ENCODE measurements around the gene CHTOP.

Gene CHTOP

GRCh38 chr1:153612755-153613331 is 21.0 kb upstream of the CHTOP start, which contains the start of gene S100A16:
Gene S100A16 (minus strand): TSS chr1:153613137. CDS start chr1:153608151, 4,986 bp downstream.
- no peak for DNase-seq (ENCODE audit: low read depth in 1 of 2, low spot score in 1 of 2)

- no peak for DNase-seq (ENCODE audit: low read depth in 1 of 2, low spot score in 1 of 2)
Measured at GRCh38 chr1:153613406-153613805, 20.5 kb upstream of the CHTOP start.

- DNase-seq (ENCODE audit: low read depth in 1 of 2, low spot score in 1 of 2): no peak
Measured at GRCh38 chr1:153614189-153614900, 19.5 kb upstream of the CHTOP start.

GRCh38 chr1:153614906-153615305 is 19.0 kb upstream of the CHTOP start:
- no peak for DNase-seq (ENCODE audit: low read depth in 1 of 2, low spot score in 1 of 2)

GRCh38 chr1:153615406-153615805 is 18.5 kb upstream of the CHTOP start:
- no peak for DNase-seq (ENCODE audit: low read depth in 1 of 2, low spot score in 1 of 2)

- no peak for DNase-seq (ENCODE audit: low read depth in 1 of 2, low spot score in 1 of 2)
Measured at GRCh38 chr1:153616144-153616916, 17.5 kb upstream of the CHTOP start, which contains the start of gene S100A14. Gene S100A14 (minus strand): TSS chr1:153616325. CDS start chr1:153615858, 467 bp downstream.

GRCh38 chr1:153616917-153617311 is 17.0 kb upstream of the CHTOP start:
- DNase-seq (ENCODE audit: low read depth in 1 of 2, low spot score in 1 of 2): no peak

GRCh38 chr1:153617663-153618062 is 16.2 kb upstream of the CHTOP start:
- DNase-seq (ENCODE audit: low read depth in 1 of 2, low spot score in 1 of 2): peak; percentile 31 to 53

GRCh38 chr1:153619171-153619570 is 14.7 kb upstream of the CHTOP start:
- no peak for DNase-seq (ENCODE audit: low read depth in 1 of 2, low spot score in 1 of 2)

GRCh38 chr1:153623101-153623500 is 10.8 kb upstream of the CHTOP start:
- no peak for DNase-seq (ENCODE audit: low read depth in 1 of 2, low spot score in 1 of 2)

- DNase-seq (ENCODE audit: low read depth in 1 of 2, low spot score in 1 of 2): no peak
Measured at GRCh38 chr1:153624965-153625611, 8.8 kb upstream of the CHTOP start.

GRCh38 chr1:153626477-153626903 is 7.4 kb upstream of the CHTOP start:
- DNase-seq (ENCODE audit: low read depth in 1 of 2, low spot score in 1 of 2): no peak

- DNase-seq (ENCODE audit: low read depth in 1 of 2, low spot score in 1 of 2): no peak
Measured at GRCh38 chr1:153626904-153627714, 6.8 kb upstream of the CHTOP start, which contains the start of gene S100A13. Gene S100A13 (minus strand): TSS chr1:153627505. CDS start chr1:153626472, 1,033 bp downstream.

- DNase-seq (ENCODE audit: low read depth in 1 of 2, low spot score in 1 of 2): no peak
Measured at GRCh38 chr1:153627715-153628626, 5.9 kb upstream of the CHTOP start, which contains the start of gene S100A1. Gene S100A1 (plus strand): TSS chr1:153628434. CDS start chr1:153630522, 2,088 bp downstream.

- no peak for DNase-seq (ENCODE audit: low read depth in 1 of 2, low spot score in 1 of 2)
Measured at GRCh38 chr1:153628638-153629342, 5.1 kb upstream of the CHTOP start.

- DNase-seq (ENCODE audit: low read depth in 1 of 2, low spot score in 1 of 2): no peak
Measured at GRCh38 chr1:153629343-153629665, 4.6 kb upstream of the CHTOP start.

GRCh38 chr1:153629971-153630370 is 3.9 kb upstream of the CHTOP start:
- no peak for DNase-seq (ENCODE audit: low read depth in 1 of 2, low spot score in 1 of 2)

- DNase-seq (ENCODE audit: low read depth in 1 of 2, low spot score in 1 of 2): no peak
Measured at GRCh38 chr1:153630384-153630783, 3.5 kb upstream of the CHTOP start.
